ENCODE results near the gene RHOJ. TPM values are rescaled to one million over a fixed set of nuclear protein-coding genes. Genes with fewer than 3 reads are reported as not detected.

RHOJ gene
- total and polyA plus RNA-seq, 2 of the 13 experiments (the other 11 are each of a cell fraction or from before 2014, with no cell fraction given), result 0.22 to 1.3 TPM

DNA sequence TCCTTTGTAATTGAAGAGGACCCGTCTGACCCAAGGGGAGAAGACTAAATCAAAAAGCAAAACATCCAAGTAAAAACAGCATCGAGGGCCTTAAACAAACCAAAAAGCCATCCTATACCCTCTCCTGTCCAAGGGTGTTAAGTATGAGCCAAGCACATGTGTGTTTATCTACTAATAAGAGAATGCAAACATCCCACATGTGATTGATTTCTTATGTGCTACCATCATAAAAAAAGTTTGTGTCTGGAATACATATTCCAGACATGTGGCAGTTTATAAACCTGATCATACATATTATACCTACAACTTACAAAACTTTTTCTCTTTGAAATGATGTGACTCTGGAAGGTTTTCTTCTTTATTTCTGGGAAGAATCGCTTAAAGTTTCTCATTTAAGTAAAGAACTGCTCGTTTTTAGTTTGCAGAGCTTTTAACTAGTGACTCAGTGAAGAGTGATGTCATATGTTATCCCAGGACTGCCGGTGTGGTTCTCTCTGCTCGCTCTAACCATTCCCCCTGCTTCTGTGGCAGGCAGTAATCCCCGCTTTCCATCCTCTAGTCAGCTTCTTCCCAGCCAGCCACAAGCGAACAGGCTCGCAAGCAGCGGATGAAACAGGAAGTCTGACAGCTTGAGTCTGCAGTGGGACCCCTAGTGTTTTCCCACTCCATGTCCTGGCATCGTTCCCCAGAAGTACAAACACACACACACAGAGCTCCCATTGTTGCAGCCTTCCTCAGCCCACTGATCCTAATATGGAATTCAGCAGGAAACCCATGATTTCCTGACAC is 431 bp upstream of the RHOJ start (continued):
- TF ChIP-seq, protein P1, sequence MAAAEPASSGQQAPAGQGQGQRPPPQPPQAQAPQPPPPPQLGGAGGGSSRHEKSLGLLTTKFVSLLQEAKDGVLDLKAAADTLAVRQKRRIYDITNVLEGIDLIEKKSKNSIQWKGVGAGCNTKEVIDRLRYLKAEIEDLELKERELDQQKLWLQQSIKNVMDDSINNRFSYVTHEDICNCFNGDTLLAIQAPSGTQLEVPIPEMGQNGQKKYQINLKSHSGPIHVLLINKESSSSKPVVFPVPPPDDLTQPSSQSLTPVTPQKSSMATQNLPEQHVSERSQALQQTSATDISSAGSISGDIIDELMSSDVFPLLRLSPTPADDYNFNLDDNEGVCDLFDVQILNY (CRISPR knock-in tag; conservative IDR thresholded peaks at IDR 0.05), result no peak
- no peak for TF ChIP-seq SMARCE1 (IDR thresholded peaks at IDR 0.05; ENCODE audit: borderline replicate concordance)
- no peak for TF ChIP-seq KLF6 (CRISPR knock-in tag; IDR thresholded peaks at IDR 0.05)
- peak; percentile 73; the same call in 1 of the 2 replicates for TF ChIP-seq POGZ (CRISPR knock-in tag; IDR thresholded peaks at IDR 0.05)
- no peak for TF ChIP-seq PCBP2 (optimal IDR thresholded peaks at IDR 0.05; ENCODE audit: low read depth, low read length, poor library complexity, severe bottlenecking)
- TF ChIP-seq, protein P2, sequence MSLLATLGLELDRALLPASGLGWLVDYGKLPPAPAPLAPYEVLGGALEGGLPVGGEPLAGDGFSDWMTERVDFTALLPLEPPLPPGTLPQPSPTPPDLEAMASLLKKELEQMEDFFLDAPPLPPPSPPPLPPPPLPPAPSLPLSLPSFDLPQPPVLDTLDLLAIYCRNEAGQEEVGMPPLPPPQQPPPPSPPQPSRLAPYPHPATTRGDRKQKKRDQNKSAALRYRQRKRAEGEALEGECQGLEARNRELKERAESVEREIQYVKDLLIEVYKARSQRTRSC (CRISPR knock-in tag; IDR thresholded peaks at IDR 0.05; ENCODE audit: low read depth), result no peak
- peak; percentile 83 for TF ChIP-seq ZBTB7B (CRISPR knock-in tag; IDR thresholded peaks at IDR 0.05)
- TF ChIP-seq, protein P3, sequence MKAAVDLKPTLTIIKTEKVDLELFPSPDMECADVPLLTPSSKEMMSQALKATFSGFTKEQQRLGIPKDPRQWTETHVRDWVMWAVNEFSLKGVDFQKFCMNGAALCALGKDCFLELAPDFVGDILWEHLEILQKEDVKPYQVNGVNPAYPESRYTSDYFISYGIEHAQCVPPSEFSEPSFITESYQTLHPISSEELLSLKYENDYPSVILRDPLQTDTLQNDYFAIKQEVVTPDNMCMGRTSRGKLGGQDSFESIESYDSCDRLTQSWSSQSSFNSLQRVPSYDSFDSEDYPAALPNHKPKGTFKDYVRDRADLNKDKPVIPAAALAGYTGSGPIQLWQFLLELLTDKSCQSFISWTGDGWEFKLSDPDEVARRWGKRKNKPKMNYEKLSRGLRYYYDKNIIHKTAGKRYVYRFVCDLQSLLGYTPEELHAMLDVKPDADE (CRISPR knock-in tag; IDR thresholded peaks at IDR 0.05), result no peak
- no peak for TF ChIP-seq KDM4B (CRISPR knock-in tag; IDR thresholded peaks at IDR 0.05)
- TF ChIP-seq SMARCC2 (IDR thresholded peaks at IDR 0.05), result no peak
- TF ChIP-seq ZNF337 (CRISPR knock-in tag; IDR thresholded peaks at IDR 0.05; ENCODE audit: borderline replicate concordance, low read depth), result no peak
- TF ChIP-seq ELF3 (CRISPR knock-in tag; IDR thresholded peaks at IDR 0.05), result peak; percentile 93
- TF ChIP-seq AKAP8 (CRISPR knock-in tag; IDR thresholded peaks at IDR 0.05), result no peak
- TF ChIP-seq U2AF2 (IDR thresholded peaks at IDR 0.05; ENCODE audit: low read depth, low read length), result no peak
- TF ChIP-seq FOSL2 (CRISPR knock-in tag; IDR thresholded peaks at IDR 0.05), result peak; percentile 35
- TF ChIP-seq, protein P4, sequence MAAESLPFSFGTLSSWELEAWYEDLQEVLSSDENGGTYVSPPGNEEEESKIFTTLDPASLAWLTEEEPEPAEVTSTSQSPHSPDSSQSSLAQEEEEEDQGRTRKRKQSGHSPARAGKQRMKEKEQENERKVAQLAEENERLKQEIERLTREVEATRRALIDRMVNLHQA (CRISPR knock-in tag; IDR thresholded peaks at IDR 0.05), result no peak
- TF ChIP-seq, protein P5, sequence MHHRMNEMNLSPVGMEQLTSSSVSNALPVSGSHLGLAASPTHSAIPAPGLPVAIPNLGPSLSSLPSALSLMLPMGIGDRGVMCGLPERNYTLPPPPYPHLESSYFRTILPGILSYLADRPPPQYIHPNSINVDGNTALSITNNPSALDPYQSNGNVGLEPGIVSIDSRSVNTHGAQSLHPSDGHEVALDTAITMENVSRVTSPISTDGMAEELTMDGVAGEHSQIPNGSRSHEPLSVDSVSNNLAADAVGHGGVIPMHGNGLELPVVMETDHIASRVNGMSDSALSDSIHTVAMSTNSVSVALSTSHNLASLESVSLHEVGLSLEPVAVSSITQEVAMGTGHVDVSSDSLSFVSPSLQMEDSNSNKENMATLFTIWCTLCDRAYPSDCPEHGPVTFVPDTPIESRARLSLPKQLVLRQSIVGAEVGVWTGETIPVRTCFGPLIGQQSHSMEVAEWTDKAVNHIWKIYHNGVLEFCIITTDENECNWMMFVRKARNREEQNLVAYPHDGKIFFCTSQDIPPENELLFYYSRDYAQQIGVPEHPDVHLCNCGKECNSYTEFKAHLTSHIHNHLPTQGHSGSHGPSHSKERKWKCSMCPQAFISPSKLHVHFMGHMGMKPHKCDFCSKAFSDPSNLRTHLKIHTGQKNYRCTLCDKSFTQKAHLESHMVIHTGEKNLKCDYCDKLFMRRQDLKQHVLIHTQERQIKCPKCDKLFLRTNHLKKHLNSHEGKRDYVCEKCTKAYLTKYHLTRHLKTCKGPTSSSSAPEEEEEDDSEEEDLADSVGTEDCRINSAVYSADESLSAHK (CRISPR knock-in tag; IDR thresholded peaks at IDR 0.05; ENCODE audit: borderline replicate concordance), result no peak
- no peak for TF ChIP-seq ZFP82 (CRISPR knock-in tag; IDR thresholded peaks at IDR 0.05; ENCODE audit: borderline replicate concordance)
- TF ChIP-seq AGO1 (IDR thresholded peaks at IDR 0.05; ENCODE audit: low read depth, low read length, poor library complexity, severe bottlenecking), result no peak
- TF ChIP-seq JUN (CRISPR knock-in tag; IDR thresholded peaks at IDR 0.05), result no peak
- peak; percentile 37; the same call in 1 of the 2 replicates for TF ChIP-seq ZNF792 (CRISPR knock-in tag; IDR thresholded peaks at IDR 0.05)
